Neural cell (in vitro differentiated cells): ENCODE measurements around the gene KIF18B. TPM values are rescaled to one million over a fixed set of nuclear protein-coding genes. Genes with fewer than 3 reads are reported as not detected.

Source experiments
- H2AFZ ChIP-seq: fragments of 200-600, 300-800 bp; sonication (generic), shearing (Covaris generic); 2 replicates; pipeline ENCODE4 v1.6.0; 2014; ENCODE audit warnings: low read depth, mild to moderate bottlenecking, antibody characterized with exemption, low read length, moderate library complexity
- H3F3A ChIP-seq: fragments of 200-600 bp; shearing (Covaris generic); 2 replicates; pipeline ENCODE4 v1.6.1; 2016; ENCODE audit warnings: mild to moderate bottlenecking, moderate library complexity, mixed read lengths, antibody characterized with exemption, low read length; ENCODE audit not compliant: insufficient read depth, poor library complexity, severe bottlenecking
- H3K27ac ChIP-seq: fragments of 200-600, 300-800 bp; sonication (generic), shearing (Covaris generic); 2 replicates; pipeline ENCODE4 v1.5.1; 2014; ENCODE audit warnings: mild to moderate bottlenecking, low read length, moderate library complexity
- H3K27me3 ChIP-seq: fragments of 300-800, 200-600 bp; sonication (generic), shearing (Covaris generic); 2 replicates; pipeline ENCODE4 v1.6.0; 2014; ENCODE audit warnings: mild to moderate bottlenecking, low read depth, low read length, moderate library complexity; ENCODE audit not compliant: insufficient read depth
- H3K36me3 ChIP-seq: fragments of 300-800, 200-600 bp; sonication (generic), shearing (Covaris generic); 2 replicates; pipeline ENCODE4 v1.5.1; 2014; ENCODE audit warnings: mild to moderate bottlenecking, antibody characterized with exemption, low read length, moderate library complexity; ENCODE audit not compliant: insufficient read depth
- H3K4me2 ChIP-seq: fragments of 300-800, 200-600 bp; sonication (generic), shearing (Covaris generic); 2 replicates; pipeline ENCODE4 v1.6.0; 2014; ENCODE audit warnings: mild to moderate bottlenecking, low read length
- H3K4me3 ChIP-seq: fragments of 300-800, 200-600 bp; sonication (generic), shearing (Covaris generic); 2 replicates; pipeline ENCODE4 v1.5.1; 2014; ENCODE audit warnings: mild to moderate bottlenecking, low read length, moderate library complexity
- H3K79me2 ChIP-seq: fragments of 200-600 bp; shearing (Covaris generic); replicated peaks from 2 replicates; pipeline ENCODE4 v1.6.0; 2014; ENCODE audit warnings: mild to moderate bottlenecking, low read length, moderate library complexity; ENCODE audit not compliant: insufficient read depth
- H3K9ac ChIP-seq: fragments of 300-800, 200-600 bp; sonication (generic), shearing (Covaris generic); 2 replicates; pipeline ENCODE4 v1.6.1; 2016; ENCODE audit warnings: mild to moderate bottlenecking, low read length, mixed read lengths
- H3K9me2 ChIP-seq: fragments of 200-600 bp; shearing (Covaris generic); 2 replicates; pipeline ENCODE4 v1.6.1; 2016; ENCODE audit warnings: mild to moderate bottlenecking, low read length, mixed read lengths; ENCODE audit not compliant: insufficient read depth
- H3K9me3 ChIP-seq: fragments of 200-600, 300-800 bp; sonication (generic), shearing (Covaris generic); 2 replicates; pipeline ENCODE4 v1.6.1; 2016; ENCODE audit warnings: mild to moderate bottlenecking, mixed run types, low read length, moderate library complexity, mixed read lengths
- H4K20me1 ChIP-seq: fragments of 200-600 bp; shearing (Covaris generic); 2 replicates; pipeline ENCODE4 v1.6.1; 2016; ENCODE audit warnings: mild to moderate bottlenecking, mixed run types; ENCODE audit not compliant: insufficient read depth
- CTCF ChIP-seq: fragments of 450-650 bp; IDR thresholded peaks from 2 replicates; pipeline ENCODE4 v1.5.1; 2014; ENCODE audit warnings: antibody characterized with exemption, mild to moderate bottlenecking, moderate library complexity; ENCODE audit not compliant: poor library complexity, severe bottlenecking
- EP300 ChIP-seq: fragments of 450-650 bp; conservative IDR thresholded peaks from 2 replicates; pipeline ENCODE4 v1.6.1; 2014; ENCODE audit warnings: antibody characterized with exemption, mild to moderate bottlenecking, moderate library complexity; ENCODE audit not compliant: poor library complexity, severe bottlenecking
- EZH2 ChIP-seq: fragments of 200-600, 300-800 bp; shearing (Covaris generic), sonication (generic); IDR thresholded peaks from 2 replicates; pipeline ENCODE4 v1.6.1; 2014; ENCODE audit warnings: antibody characterized with exemption, low read length, borderline replicate concordance, mild to moderate bottlenecking; ENCODE audit not compliant: insufficient read depth, poor library complexity, severe bottlenecking
- MXI1 ChIP-seq: fragments of 450-650 bp; conservative IDR thresholded peaks from 2 replicates; pipeline ENCODE4 v1.6.1; 2014; ENCODE audit warnings: antibody characterized with exemption, mild to moderate bottlenecking; ENCODE audit not compliant: poor library complexity, severe bottlenecking
- POLR2AphosphoS5 ChIP-seq: IDR thresholded peaks from 2 replicates; pipeline ENCODE4 v1.6.1; 2012
- RAD21 ChIP-seq: fragments of 450-650 bp; conservative IDR thresholded peaks from 2 replicates; pipeline ENCODE4 v1.6.1; 2014; ENCODE audit warnings: antibody characterized with exemption, mild to moderate bottlenecking, moderate library complexity
- SMC3 ChIP-seq: fragments of 450-650 bp; conservative IDR thresholded peaks from 2 replicates; pipeline ENCODE4 v1.6.1; 2014; ENCODE audit warnings: antibody characterized with exemption, mild to moderate bottlenecking, moderate library complexity; ENCODE audit not compliant: poor library complexity
- TAF1 ChIP-seq: IDR thresholded peaks from 2 replicates; pipeline ENCODE4 v1.6.1; 2012; ENCODE audit warnings: low read depth
- polyA plus RNA-seq: library from polyadenylated mRNA; depleted of rRNA; stranded (reverse); fragments of >200 nt; gene quantifications from 2 replicates; pipeline ENCODE4 v1.2.3, GENCODE V29; 2014
- TF ChIP-seq, protein P1 (sequence below): IDR thresholded peaks from 2 replicates; pipeline ENCODE4 v1.6.1; 2012; ENCODE audit warnings: borderline replicate concordance

KIF18B gene
- polyA plus RNA-seq, 1 donor from 2014 or later, result 0.10 TPM

- no peaks in the 10 kb centered on the region for H3F3A ChIP-seq
- H4K20me1 ChIP-seq, result no peaks in the 10 kb centered on the region
- no peaks in the 10 kb centered on the region for H3K9me3 ChIP-seq
- no peak overlapping the region for H2AFZ ChIP-seq
- H3K79me2 ChIP-seq, result peaks cover 10% of the 10 kb centered on the region
- TF ChIP-seq MXI1 (no peak), TAF1 (no peak), RAD21 (no peak), EZH2 (no peak), CTCF (no peak), EP300 (no peak), SMC3 (no peak), POLR2AphosphoS5 (no peak)
- TF ChIP-seq, protein P1, sequence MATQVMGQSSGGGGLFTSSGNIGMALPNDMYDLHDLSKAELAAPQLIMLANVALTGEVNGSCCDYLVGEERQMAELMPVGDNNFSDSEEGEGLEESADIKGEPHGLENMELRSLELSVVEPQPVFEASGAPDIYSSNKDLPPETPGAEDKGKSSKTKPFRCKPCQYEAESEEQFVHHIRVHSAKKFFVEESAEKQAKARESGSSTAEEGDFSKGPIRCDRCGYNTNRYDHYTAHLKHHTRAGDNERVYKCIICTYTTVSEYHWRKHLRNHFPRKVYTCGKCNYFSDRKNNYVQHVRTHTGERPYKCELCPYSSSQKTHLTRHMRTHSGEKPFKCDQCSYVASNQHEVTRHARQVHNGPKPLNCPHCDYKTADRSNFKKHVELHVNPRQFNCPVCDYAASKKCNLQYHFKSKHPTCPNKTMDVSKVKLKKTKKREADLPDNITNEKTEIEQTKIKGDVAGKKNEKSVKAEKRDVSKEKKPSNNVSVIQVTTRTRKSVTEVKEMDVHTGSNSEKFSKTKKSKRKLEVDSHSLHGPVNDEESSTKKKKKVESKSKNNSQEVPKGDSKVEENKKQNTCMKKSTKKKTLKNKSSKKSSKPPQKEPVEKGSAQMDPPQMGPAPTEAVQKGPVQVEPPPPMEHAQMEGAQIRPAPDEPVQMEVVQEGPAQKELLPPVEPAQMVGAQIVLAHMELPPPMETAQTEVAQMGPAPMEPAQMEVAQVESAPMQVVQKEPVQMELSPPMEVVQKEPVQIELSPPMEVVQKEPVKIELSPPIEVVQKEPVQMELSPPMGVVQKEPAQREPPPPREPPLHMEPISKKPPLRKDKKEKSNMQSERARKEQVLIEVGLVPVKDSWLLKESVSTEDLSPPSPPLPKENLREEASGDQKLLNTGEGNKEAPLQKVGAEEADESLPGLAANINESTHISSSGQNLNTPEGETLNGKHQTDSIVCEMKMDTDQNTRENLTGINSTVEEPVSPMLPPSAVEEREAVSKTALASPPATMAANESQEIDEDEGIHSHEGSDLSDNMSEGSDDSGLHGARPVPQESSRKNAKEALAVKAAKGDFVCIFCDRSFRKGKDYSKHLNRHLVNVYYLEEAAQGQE, result no peak
- no peaks in the 10 kb centered on the region for H3K36me3 ChIP-seq
- no peak overlapping the region for H3K9ac ChIP-seq
- H3K4me2 ChIP-seq, result no peak overlapping the region
- H3K27me3 ChIP-seq, result no peaks in the 10 kb centered on the region
- H3K4me3 ChIP-seq, result no peak overlapping the region
- H3K27ac ChIP-seq, result no peak overlapping the region
- no peaks in the 10 kb centered on the region for H3K9me2 ChIP-seq
Measured at GRCh38 chr17:44933824-44934744, 13.5 kb downstream of the KIF18B start.

GRCh38 chr17:44932787-44933097 is 14.8 kb downstream of the KIF18B start:
- no peaks in the 10 kb centered on the region for H3K36me3 ChIP-seq

More at GRCh38 chr17:44932787-44933097, 14.8 kb downstream of the KIF18B start:
- Histone ChIP-seq H3K9me3 (no peaks in the 10 kb centered on the region), H3K4me3 (no peak overlapping the region), H2AFZ (no peak overlapping the region), H3K27ac (no peak overlapping the region), H3F3A (no peaks in the 10 kb centered on the region), H3K9ac (no peak overlapping the region), H3K79me2 (peaks cover 5% of the 10 kb centered on the region), H4K20me1 (no peaks in the 10 kb centered on the region), H3K27me3 (no peaks in the 10 kb centered on the region), H3K9me2 (no peaks in the 10 kb centered on the region), H3K4me2 (no peak overlapping the region)
- TF ChIP-seq SMC3 (no peak), RAD21 (no peak), EP300 (no peak), MXI1 (no peak), POLR2AphosphoS5 (no peak), TAF1 (no peak), CTCF (no peak), EZH2 (no peak)
- TF ChIP-seq, protein P1, result no peak
